ENCODE data around the gene NID1.

DNA sequence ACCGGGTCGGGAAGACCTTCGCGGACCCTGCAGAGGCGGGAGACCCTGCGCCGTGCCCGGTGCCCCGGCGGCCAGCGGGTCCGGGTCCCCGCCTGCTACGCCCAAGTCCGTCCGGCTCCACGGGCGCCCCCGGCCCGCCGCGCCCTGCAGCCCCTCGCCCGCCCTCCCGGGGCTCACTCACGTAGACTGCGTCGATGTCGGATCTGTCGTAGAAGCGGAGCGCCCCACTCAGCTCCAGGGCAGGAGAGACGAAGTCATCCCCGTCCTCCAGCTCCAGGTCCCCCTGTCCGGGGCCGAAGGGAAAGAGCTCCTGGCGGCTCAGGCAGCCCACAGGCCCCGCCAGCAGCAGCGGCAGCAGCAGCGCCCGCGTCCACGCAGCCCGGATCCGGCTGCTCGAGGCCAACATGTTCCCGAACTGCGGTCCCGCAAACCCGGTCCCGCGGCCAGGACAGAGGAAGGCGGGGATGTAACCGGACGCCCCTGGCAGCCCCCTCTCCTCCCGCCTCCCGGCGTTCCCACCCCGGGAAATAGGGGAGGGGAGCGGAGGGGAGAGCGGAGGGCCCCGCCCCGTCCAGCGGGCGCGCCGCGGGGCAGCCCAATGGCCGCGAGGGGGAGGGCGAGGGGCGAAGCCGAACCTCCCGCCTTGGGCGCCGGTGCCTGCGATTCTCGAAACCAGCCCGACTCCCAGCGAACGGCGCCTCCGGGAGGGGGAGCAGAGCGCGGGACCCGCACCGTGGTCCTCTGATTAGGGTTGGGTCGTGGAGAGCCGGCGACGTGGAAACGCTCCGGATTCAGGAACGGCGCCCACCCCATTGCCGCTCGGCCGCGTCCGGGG, at the start of gene NID1:
- TF ChIP-seq NFYB (CRISPR knock-in tag; conservative IDR thresholded peaks at IDR 0.05; ENCODE audit: low read depth) (0 out of 2 replicates have a peak, but pooled peaks have one; percentile 30), TEAD4 (CRISPR knock-in tag; IDR thresholded peaks at IDR 0.05) (no peak), JUN (CRISPR knock-in tag; IDR thresholded peaks at IDR 0.05) (no peak), SMAD4 (CRISPR knock-in tag; IDR thresholded peaks at IDR 0.05) (no peak), ZNF396 (CRISPR knock-in tag; IDR thresholded peaks at IDR 0.05; ENCODE audit: borderline replicate concordance) (no peak), ZNF121 (CRISPR knock-in tag; IDR thresholded peaks at IDR 0.05) (peak; percentile 73), SP1 (CRISPR knock-in tag; conservative IDR thresholded peaks at IDR 0.05) (peak; percentile 94)
- TF ChIP-seq, protein P1, sequence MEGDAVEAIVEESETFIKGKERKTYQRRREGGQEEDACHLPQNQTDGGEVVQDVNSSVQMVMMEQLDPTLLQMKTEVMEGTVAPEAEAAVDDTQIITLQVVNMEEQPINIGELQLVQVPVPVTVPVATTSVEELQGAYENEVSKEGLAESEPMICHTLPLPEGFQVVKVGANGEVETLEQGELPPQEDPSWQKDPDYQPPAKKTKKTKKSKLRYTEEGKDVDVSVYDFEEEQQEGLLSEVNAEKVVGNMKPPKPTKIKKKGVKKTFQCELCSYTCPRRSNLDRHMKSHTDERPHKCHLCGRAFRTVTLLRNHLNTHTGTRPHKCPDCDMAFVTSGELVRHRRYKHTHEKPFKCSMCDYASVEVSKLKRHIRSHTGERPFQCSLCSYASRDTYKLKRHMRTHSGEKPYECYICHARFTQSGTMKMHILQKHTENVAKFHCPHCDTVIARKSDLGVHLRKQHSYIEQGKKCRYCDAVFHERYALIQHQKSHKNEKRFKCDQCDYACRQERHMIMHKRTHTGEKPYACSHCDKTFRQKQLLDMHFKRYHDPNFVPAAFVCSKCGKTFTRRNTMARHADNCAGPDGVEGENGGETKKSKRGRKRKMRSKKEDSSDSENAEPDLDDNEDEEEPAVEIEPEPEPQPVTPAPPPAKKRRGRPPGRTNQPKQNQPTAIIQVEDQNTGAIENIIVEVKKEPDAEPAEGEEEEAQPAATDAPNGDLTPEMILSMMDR (IDR thresholded peaks at IDR 0.05) = no peak
- TF ChIP-seq, protein P2, sequence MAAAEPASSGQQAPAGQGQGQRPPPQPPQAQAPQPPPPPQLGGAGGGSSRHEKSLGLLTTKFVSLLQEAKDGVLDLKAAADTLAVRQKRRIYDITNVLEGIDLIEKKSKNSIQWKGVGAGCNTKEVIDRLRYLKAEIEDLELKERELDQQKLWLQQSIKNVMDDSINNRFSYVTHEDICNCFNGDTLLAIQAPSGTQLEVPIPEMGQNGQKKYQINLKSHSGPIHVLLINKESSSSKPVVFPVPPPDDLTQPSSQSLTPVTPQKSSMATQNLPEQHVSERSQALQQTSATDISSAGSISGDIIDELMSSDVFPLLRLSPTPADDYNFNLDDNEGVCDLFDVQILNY (CRISPR knock-in tag; IDR thresholded peaks at IDR 0.05) = peak; percentile 88
- TF ChIP-seq, protein P3, sequence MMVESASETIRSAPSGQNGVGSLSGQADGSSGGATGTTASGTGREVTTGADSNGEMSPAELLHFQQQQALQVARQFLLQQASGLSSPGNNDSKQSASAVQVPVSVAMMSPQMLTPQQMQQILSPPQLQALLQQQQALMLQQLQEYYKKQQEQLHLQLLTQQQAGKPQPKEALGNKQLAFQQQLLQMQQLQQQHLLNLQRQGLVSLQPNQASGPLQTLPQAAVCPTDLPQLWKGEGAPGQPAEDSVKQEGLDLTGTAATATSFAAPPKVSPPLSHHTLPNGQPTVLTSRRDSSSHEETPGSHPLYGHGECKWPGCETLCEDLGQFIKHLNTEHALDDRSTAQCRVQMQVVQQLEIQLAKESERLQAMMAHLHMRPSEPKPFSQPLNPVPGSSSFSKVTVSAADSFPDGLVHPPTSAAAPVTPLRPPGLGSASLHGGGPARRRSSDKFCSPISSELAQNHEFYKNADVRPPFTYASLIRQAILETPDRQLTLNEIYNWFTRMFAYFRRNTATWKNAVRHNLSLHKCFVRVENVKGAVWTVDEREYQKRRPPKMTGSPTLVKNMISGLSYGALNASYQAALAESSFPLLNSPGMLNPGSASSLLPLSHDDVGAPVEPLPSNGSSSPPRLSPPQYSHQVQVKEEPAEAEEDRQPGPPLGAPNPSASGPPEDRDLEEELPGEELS (CRISPR knock-in tag; IDR thresholded peaks at IDR 0.05) = peak; percentile 65; the same call in 1 of the 2 replicates
- TF ChIP-seq, protein P4, sequence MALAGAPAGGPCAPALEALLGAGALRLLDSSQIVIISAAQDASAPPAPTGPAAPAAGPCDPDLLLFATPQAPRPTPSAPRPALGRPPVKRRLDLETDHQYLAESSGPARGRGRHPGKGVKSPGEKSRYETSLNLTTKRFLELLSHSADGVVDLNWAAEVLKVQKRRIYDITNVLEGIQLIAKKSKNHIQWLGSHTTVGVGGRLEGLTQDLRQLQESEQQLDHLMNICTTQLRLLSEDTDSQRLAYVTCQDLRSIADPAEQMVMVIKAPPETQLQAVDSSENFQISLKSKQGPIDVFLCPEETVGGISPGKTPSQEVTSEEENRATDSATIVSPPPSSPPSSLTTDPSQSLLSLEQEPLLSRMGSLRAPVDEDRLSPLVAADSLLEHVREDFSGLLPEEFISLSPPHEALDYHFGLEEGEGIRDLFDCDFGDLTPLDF (CRISPR knock-in tag; IDR thresholded peaks at IDR 0.05) = no peak
